NCI-H446 treated with DMSO at 0.1 percent for 48 hours (cell line): ENCODE measurements around the gene LDOC1.
"Not testable (repeated sequence)": the region's sequence is repeated elsewhere in the genome, so short reads cannot be mapped to it uniquely, and the experiment has no call there.

ENCODE experiments used
- DNase-seq: peaks from one replicate; lab custom pipeline; 2025; lab: John Stamatoyannopoulos, UW

The LDOC1 gene

DNA sequence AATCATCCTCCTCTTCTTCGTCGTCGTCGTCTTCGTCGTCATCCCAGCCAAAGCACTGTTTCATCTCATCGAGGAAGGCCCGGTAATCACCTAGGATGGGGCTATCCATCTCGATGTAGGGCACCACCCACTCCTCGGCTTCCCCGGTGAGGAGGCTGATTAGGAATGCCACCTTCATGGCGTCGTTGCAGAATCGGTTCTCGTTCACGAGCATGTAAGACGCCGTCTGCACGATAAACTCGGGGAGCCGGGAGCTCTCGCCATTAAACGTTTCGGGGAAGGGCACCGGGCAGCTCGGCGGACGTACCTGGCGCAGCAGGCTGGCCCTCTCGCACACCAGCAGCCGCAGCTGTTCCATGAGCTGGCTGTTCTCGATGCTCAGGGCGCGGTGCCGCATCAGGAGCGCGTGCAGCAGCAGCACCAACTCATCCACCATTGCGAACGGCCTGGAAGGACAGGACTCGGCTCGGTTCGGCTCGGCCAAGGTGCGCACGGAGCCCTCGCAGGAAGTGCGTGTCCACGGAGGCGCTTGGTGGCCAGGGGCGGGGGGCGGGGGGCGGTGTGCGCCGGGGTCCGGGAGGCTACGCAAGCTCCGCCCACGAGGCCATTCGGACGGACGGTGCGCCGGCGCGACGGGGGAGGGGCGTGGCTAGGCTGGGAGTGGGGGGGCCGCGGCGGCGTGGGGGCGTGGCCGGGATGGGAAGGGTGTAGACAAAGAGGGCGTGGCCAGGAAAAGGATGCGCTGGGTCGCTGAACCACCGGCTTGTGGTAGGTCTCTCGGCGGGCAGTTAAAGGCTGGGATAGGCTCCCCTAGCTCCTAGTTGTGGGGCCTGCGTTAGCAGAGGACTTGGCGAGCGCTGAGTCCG lies at the start of gene LDOC1:
Gene LDOC1, minus strand, starts transcription at position 544 of the 866 bp plus-strand sequence. Its CDS starts 108 bp downstream, at position 436.
- no peak for DNase-seq

DNA sequence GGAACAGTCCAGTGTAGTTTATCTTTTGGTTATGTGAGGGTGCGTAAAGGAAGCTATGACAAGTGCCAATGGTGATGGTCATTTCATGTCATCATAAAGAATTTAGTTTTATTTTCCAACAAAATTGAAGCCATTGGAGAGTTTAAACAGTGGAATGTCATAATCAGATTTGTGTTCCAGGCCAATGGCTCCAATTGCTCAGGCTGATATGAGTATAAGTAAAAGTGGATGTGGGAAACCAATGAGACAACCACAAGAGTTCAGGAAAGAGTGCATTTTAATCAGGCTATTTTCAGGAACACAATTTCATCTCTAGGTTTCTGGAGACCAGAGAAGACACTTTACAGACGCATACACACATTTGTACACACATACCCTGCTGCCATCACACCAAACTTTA lies 44.7 kb upstream of the LDOC1 start:
- DNase-seq: no peak

- DNase-seq: no peak
Observed at GRCh38 chrX:141220342-141221008, 43.5 kb upstream of the LDOC1 start.

GRCh38 chrX:141214196-141214595 lies 37.3 kb upstream of the LDOC1 start:
- DNase-seq: no peak

DNA sequence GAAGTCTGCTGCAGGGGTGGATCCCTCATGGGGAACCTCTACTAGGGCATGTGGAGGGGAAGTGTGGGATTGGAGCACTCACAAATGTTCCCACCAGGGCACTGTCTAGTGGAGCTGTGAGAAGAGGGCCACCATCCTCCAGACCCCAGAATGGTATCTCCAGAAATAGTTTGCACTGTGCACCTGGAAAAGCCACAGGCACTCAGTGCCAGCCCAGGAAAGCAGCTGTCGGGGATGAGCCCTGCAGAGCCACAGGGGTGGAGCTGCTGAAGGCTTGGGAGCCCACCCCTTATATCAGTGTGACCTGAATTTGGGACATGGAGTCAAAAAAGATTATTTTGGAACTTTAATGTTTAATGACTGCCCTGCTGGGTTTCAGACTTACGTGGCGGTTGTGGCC lies 25.0 kb upstream of the LDOC1 start:
- DNase-seq: no peak

DNA sequence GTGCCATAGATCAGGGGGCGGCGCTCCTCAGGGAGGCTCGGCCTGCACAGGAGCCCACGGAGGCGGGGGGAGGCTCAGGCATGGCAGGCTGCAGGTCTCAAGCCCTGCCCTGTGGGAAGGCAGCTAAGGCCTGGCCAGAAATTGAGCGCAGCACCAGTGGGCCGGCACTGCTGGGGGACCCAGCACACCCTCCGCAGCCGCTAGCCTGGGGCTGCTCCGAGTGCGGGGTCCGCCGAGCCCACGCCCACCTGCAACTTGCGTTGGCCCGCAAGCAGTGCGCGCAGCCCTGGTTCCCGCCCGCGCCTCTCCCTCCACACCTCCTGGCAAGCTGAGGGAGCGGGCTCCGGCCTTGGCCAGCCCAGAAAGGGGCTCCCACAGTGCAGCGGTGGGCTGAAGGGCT lies 11.6 kb upstream of the LDOC1 start:
- not testable (repeated sequence) for DNase-seq

DNA sequence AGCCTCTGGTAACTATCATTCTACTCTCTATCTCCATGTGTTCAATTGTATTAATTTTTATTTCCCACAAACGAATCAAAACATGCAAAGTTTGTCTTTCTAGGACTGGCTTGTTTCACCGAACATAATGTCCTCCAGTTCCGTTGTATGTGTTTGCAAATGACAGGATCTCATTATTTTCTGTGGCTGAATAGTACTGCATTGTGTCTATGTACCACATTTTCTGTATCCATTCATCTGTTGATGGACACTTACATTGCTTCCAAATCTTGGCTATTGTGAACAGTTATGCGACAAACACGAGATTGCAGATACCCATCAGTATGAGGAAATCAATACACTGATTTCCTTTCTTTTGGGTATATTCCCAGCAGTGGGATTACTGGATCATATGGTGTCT lies 8.4 kb upstream of the LDOC1 start:
- DNase-seq: no peak

GRCh38 chrX:141183000-141183399 lies 6.1 kb upstream of the LDOC1 start:
- no peak for DNase-seq

GRCh38 chrX:141180851-141181250 lies 3.9 kb upstream of the LDOC1 start:
- no peak for DNase-seq

DNA sequence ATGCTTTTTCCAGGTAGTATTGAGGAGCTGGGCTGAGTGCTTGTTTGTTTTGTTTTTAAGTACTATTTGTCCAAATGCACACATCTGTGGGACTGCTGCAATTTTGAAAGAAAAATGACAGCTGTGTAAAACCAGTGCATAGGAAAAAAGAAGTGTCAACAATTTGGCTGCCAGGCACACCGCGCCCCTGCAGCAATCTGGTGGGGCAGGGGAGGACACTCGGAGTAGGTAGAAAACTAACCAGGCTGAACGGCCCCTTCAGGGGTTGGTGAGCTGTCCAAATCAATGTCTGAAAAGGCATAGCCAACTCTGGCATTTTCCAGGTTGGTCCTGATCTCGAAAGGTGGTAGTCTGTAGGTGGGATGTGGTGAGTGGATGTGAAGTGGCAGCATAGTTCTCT lies 1.1 kb downstream of the LDOC1 start:
- DNase-seq: no peak

- DNase-seq: no peak
Observed at GRCh38 chrX:141164406-141164805, 12.5 kb downstream of the LDOC1 start.

GRCh38 chrX:141158084-141158483 lies 18.8 kb downstream of the LDOC1 start:
- no peak for DNase-seq

GRCh38 chrX:141155231-141155630 lies 21.7 kb downstream of the LDOC1 start:
- DNase-seq: not testable (repeated sequence)

DNA sequence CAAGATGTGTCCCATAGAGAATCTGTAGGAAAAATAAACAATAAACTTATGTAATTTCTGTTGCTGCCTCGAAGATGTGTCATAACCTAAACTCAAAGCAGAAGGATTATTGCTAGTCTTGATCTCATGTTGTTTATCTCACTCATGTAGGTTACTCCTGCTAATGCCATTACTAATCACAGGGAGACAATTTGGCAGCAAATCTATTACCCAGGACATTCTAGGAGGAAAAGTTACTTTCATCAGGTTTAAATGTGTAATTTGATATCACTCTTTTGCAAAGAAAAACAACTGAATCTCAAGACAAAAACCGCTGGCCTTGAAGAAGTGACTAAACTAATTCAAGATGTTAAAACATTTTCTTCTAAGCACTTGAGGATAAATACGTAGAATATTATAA lies 34.0 kb downstream of the LDOC1 start:
- no peak for DNase-seq

- DNase-seq: no peak
Observed at GRCh38 chrX:141133272-141133671, 43.7 kb downstream of the LDOC1 start.

DNA sequence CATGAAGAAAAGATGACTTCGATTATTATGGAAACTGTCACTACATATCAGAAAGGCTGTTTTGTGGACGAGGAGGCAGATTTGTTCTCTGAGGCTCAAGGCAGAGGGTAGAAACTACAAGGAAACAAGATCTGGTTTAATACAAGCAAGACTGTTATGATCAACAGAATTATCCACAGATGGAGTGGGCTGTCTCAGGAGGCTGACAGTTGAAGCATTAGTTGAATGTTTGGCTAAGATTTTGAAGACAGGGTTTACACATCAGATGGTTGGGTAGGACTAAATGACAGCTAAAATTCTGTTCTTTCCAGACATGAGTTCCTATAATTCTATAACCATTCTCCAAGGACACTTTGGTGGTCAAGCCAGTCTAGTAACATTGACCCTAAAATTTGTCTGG lies 49.8 kb downstream of the LDOC1 start:
- no peak for DNase-seq
